Peyer's patch (tissue), 4 donors: ENCODE results near the gene EBF4.

Source experiments
- CTCF ChIP-seq, 6 experiments: fragments of 450-650 bp in 4 of 6; fragments of 200-600 bp in 2 of 6; sonication (generic) in 1 of 6; IDR thresholded peaks; one replicate each; pipeline ENCODE4 v1.5.1; 2017 to 2019; ENCODE audit warnings: antibody characterized with exemption in 6 of 6, mild to moderate bottlenecking in 3 of 6, moderate library complexity in 1 of 6
- POLR2A ChIP-seq, 2 donors: fragments of 450-650 bp; IDR thresholded peaks; one replicate each; pipeline ENCODE4 v1.5.1; 2017; ENCODE audit warnings: antibody characterized with exemption in 2 of 2, mild to moderate bottlenecking in 2 of 2, moderate library complexity in 2 of 2

- TF ChIP-seq CTCF (IDR thresholded peaks at IDR 0.05) (no peak), POLR2A (IDR thresholded peaks at IDR 0.05) (no peak)
Observed at GRCh38 chr20:2793471-2793870, 100.9 kb downstream of the EBF4 start.
